GM21423 (cell line): ENCODE results near the gene RPS6KA4.

Experiments
- ATAC-seq: cut with Tn5 transposase; IDR thresholded peaks from one replicate; pipeline ENCODE4 v1.9.1; 2021; ENCODE audit warnings: mild to moderate bottlenecking, moderate library complexity; ENCODE audit not compliant: unreplicated experiment

Gene RPS6KA4

GRCh38 chr11:64362339-64362738 is 3.4 kb downstream of the RPS6KA4 start:
- no peak for ATAC-seq

DNA sequence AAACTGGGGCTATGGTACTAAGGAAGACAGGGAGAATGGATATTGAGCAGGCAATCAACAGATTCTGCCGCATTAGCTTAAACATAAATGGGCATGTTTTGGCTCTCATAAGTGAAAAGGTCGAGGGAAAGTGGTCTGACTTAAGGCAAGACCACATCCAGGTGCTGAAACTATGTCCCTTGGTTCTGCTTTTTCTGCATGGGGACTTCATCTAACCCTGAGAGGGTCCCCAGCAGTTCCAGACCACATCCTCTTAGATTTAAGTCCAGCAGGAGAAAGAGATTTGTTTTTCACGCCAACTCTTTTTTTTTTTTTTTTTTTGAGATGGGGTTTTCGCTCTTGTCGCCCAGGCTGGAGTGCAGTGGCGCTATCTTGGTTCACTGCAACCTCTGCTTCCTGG is 5.5 kb downstream of the RPS6KA4 start:
- no peak for ATAC-seq

DNA sequence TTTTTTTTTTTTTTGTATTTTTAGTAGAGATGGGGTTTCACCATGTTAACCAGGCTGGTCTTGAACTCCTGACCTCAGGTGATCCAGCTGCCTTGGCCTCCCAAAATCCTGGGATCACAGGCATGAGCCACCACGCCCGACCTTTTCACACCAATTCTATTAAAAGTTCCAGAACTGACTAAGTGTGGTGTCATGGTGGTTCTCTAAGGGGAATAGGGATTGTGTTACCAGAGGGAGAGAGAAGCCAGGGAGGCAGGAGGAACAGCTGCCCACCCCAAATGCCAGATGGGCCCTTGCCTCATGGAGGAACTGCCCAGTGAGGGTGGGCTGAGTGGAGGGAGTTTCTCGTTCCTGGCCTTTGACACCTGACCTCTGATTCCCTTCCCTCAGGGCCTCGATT is 5.9 kb downstream of the RPS6KA4 start:
- no peak for ATAC-seq

GRCh38 chr11:64366751-64367150 is 7.8 kb downstream of the RPS6KA4 start:
- no peak for ATAC-seq

GRCh38 chr11:64367931-64368672 is 9.1 kb downstream of the RPS6KA4 start:
- ATAC-seq, result no peak

DNA sequence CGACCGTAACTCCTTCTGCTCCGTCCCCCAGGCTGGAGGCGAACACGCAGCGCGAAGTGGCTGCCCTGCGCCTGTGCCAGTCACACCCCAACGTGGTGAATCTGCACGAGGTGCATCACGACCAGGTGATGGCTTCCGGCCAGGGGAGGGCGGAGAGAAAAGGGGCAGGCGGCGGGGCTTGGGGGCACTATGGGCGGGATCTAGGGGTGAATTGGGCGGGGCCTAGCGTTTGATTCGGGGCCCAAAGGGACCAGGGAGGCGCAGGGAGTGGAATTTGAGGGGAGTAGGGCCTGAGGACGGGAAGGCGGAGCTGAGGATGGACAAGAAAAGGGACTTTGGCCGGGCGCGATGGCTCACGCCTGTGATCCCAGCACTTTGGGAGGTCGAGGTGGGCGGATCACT is 9.7 kb downstream of the RPS6KA4 start:
- no peak for ATAC-seq

- ATAC-seq, result no peak
These were observed 10.8 kb downstream of the RPS6KA4 start for GRCh38 chr11:64369440-64370421.

DNA sequence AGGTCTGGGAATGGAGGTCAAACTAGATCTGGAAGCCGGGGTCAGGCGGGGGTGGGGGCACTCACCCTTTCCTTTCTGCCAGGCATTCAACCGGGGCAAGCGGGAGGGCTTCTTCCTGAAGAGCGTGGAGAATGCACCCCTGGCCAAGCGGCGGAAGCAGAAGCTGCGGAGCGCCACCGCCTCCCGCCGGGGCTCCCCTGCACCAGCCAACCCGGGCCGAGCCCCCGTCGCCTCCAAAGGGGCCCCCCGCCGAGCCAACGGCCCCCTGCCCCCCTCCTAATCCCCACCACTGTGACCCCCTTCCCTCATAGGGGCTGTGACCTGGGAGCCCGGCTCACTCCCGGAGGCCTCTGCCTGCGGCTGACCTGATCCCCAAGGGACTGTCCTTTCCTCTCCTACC is 12.2 kb downstream of the RPS6KA4 start:
- no peak for ATAC-seq

DNA sequence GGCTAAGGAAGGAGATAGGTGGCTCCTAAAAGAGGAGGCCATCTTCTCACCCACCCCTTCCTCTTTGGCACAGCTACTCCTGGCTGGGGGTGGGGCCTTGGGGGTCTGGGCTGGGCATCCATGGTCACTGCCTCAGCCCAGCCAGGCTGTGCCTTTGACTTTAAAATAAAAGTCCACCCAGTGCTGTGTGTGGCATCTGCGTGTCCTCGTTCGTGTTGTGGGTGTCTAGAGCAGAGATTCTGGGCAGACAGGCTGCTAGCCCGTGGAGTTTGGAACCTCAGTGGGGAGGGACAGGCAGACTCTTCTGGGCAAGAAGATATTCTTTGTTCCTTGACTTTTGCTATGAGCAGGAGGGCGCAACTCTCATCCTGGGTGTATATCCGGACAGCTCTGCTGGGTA is 13.1 kb downstream of the RPS6KA4 start:
- ATAC-seq, result no peak

- no peak for ATAC-seq
These were observed 14.0 kb downstream of the RPS6KA4 start for GRCh38 chr11:64372802-64373597.

DNA sequence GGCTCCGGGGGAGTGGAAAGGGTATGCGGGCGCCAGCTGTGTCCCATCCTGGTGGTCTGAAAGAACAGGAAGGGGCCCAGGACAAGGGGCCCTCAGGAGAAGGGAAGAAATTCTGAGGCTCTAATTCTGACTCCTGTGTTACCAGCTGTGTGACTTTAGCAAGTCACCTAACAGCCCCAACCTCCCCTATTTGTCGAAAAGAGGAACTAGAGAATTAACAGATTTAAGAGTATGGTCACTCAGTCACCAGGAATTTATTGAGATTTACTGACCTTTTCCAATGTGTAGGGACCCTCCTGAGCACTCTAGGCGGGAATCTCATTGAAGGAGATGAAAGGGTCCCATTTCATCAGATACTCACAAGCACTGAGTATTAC is 14.6 kb downstream of the RPS6KA4 start:
- ATAC-seq, result no peak

DNA sequence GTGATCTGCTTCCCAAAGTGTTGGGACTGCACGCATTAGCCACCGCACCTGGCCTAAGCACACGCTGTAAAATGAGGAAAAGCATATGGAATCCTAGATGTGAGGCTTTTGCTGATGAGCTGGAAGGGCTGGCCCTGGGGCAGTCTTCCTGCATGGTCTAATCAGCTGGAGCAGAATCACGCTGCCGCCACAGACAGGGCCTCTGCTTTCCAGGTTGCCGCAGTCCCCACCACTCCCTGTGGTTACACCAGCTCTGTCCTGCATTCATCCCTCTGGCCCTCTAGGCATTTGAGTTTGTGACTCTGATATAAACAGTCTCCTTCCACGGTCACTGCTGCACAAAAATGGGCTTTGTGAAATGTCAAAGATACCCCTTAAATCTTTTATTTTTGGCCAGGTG is 17.1 kb downstream of the RPS6KA4 start:
- ATAC-seq, result no peak

- ATAC-seq, result no peak
These were observed 19.4 kb downstream of the RPS6KA4 start for GRCh38 chr11:64378335-64378880.

GRCh38 chr11:64379160-64379559 is 20.2 kb downstream of the RPS6KA4 start:
- ATAC-seq, result no peak

DNA sequence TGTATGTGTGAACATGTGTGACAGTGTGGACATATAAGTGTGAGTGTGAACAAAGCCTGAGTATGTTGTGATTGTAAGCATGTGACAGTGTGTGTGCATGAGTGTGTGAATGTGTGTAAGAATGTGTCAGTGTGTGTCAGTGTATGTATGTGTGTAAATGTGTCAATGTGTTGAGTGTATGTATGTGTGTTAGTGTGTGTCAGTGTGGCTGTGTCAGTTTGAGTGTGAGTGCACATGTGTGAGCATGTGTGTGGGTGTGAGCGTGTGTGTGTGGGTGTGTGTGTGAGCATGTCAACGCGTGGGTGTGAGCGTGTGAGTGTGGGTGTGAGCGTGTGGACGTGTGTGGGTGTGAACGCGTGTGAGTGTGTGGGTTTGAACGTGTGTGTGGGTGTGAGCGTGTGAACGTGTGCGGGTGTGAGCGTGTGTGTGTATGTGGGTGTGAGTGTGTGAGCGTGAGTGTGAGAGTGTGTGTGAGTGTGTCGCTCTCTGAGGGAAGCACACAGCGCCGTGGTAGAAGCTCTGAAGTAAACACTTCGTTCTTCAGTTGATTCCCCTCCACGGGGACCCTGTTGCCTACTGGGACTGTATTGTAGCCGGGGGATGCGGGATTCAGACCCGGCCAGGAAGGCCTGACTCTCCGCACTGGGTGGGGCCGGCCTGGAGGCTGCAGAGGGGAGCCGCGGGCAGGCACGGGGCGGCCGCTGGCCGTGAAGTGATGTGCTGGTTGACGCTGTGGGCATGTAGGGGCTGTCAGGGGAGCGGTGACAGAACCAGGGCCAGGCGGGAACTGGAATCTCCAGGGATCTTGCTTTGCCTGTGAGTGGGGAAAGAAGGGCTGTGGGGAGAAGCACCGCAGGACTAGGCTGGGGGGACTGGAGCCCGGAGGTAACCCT is 21.1 kb downstream of the RPS6KA4 start:
- no peak for ATAC-seq

DNA sequence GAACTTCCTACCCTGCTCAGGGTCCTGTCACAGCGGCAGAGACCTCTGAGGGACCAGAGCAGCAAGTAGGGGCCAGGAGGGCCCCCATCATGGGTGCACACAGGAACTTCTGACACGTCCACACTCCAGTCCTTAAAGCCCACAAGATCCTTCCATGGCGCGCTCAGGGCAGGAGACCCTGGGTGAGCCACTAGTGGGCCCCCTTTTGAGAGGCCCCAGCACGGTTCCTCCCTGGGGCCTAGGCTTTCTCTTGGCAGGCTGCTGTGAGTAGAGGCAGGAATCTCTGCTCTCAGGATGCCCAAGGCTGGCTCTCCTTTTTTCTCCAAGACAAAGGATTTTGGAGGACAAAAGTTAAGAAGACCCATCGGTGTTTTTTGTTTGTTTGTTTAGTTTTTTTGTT is 22.4 kb downstream of the RPS6KA4 start:
- ATAC-seq, result no peak

GRCh38 chr11:64382047-64382446 is 23.1 kb downstream of the RPS6KA4 start:
- no peak for ATAC-seq

DNA sequence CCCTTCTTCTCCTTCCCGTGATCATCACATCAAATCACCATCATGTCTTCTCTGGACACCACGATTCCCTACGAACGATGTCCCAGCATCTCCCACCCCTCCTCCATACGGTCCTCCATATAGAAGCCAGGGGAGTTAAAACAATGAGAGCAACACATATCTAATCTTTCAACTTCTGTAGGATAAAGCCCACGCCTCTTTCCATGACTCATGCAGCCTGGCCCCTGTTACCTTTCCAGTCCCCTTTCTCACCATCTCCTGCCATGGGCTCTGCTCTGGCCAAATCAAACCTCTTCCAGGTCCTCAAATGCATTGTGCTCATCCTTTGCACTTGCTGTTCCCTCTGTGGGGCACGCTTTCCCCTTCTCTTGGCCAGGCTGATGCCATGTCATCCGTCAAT is 23.6 kb downstream of the RPS6KA4 start:
- ATAC-seq, result no peak

GRCh38 chr11:64383580-64383979 is 24.6 kb downstream of the RPS6KA4 start:
- no peak for ATAC-seq
